Stimulated activated naive B cell treated with anti-CD40 and anti-IgM and Interleukin-4, amounts not matched to agents 10 μg/mL and 1 μg/mL and 100 μg/mL, for 72 hours (primary cell): ENCODE data around the gene ARHGAP18.

ENCODE experiments used
- ATAC-seq, 2 donors: fragments of 150-1000 bp; cut with Tn5 transposase; replicated peaks; 2 replicates each; pipeline ENCODE4 v1.10.0; 2021; ENCODE audit warnings: moderate library complexity in 1 of 2
- DNase-seq: peaks from one replicate; pipeline ENCODE4 v3.0.0; 2021
- H3K27ac Mint-ChIP-seq: one replicate; pipeline ENCODE4 v1.8.0; 2022; ENCODE audit warnings: mild to moderate bottlenecking, mixed read lengths
- H3K27me3 Mint-ChIP-seq, 2 donors: one replicate each; pipeline ENCODE4 v1.8.0; 2022; ENCODE audit warnings: mixed read lengths in 2 of 2
- H3K36me3 Mint-ChIP-seq, 2 donors: one replicate each; pipeline ENCODE4 v1.8.0; 2022; ENCODE audit warnings: mixed read lengths in 2 of 2, mild to moderate bottlenecking in 1 of 2
- H3K4me1 Mint-ChIP-seq, 2 donors: one replicate each; pipeline ENCODE4 v1.8.0; 2022; ENCODE audit warnings: mixed read lengths in 2 of 2, mild to moderate bottlenecking in 1 of 2
- H3K4me3 Mint-ChIP-seq, 2 donors: one replicate each; pipeline ENCODE4 v1.8.0; 2022; ENCODE audit warnings: mild to moderate bottlenecking in 2 of 2, mixed read lengths in 2 of 2, moderate library complexity in 1 of 2
- H3K9me3 Mint-ChIP-seq, 2 donors: one replicate each; pipeline ENCODE4 v1.8.0; 2022; ENCODE audit warnings: mixed read lengths in 2 of 2, mild to moderate bottlenecking in 1 of 2

Gene ARHGAP18

DNA sequence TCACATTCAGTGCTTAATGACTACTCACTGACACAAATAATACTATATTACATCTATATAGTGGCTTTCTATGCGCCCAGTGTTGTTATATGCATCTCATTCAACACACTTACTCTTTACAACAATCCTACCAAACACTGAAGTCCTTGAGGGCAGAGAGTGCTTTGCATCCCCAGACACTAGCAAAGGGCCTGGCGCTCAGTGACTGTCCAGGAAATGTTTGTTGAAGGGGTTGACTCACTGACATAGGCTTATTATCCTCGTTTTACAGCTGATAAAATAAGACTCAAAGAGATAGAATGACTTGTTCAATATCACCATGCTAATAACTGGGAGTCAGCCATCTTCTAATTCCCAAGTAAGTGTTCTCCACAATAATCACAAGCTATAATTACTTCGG is 163.3 kb downstream of the ARHGAP18 start:
- no peak for ATAC-seq
- H3K27ac Mint-ChIP-seq: no peak overlapping the region
- DNase-seq: no peak
- H3K27me3 Mint-ChIP-seq: no peaks in the 10 kb centered on the region
- H3K9me3 Mint-ChIP-seq: no peaks in the 10 kb centered on the region
- H3K4me3 Mint-ChIP-seq: no peak overlapping the region
- H3K4me1 Mint-ChIP-seq: no peaks in the 10 kb centered on the region
- no peaks in the 10 kb centered on the region for H3K36me3 Mint-ChIP-seq

DNA sequence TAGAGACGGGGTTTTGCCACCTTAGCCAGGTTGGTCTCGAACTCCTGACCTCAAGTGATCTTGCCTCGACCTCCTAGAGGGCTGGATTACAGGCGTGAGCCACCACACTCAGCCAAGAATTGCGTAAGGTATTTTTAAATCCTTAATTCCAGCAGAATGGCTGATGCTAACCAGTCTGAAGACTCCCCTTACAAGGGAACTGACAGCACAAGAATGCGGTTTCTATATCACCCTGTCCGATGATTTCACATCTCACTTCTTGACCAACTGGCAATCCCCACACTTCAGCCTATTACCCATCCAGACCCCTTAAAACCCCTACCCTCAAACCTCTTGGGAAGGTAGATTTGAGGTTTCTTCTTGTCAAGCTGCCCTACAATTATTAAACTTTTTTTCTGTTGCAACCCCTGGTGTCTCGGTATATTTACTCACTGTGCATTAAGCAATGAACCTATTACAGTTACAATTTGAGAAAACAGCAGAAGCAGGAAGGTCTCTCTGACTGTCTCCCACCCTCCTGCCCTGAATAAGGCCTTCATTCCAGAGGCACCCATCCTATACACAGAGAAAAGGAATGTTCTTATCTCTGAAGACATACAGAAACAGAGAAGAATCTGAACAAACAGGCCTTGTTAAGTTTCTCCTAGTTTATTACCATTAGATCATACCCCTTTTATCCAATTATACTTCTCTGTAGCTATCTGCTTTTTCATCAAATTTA is 164.9 kb downstream of the ARHGAP18 start:
- ATAC-seq (no peak), DNase-seq (no peak)
- no peak overlapping the region for H3K4me3 Mint-ChIP-seq
- no peaks in the 10 kb centered on the region for H3K36me3 Mint-ChIP-seq
- H3K27ac Mint-ChIP-seq: no peak overlapping the region
- H3K27me3 Mint-ChIP-seq: peaks cover 0 to 4% of the 10 kb centered on the region in 2 donors
- no peaks in the 10 kb centered on the region for H3K4me1 Mint-ChIP-seq
- H3K9me3 Mint-ChIP-seq: no peaks in the 10 kb centered on the region

DNA sequence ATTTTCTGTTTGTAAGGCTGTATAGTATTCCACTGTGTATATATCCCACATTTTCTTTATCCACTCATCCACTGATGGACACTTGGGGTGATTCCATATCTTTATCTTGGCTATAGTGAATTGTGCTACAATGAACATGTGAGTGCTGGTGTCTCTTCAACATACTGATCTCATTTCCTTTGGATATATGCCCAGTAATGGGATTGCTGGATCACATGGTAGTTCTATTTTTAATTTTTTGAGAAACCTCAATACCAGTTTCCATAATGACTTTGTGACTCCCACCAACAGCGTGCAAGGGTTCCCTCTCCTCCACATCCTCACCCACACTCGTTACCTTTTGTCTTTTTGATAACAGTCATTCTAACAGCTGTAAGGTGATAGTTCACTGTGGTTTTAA is 166.0 kb downstream of the ARHGAP18 start:
- Mint-ChIP-seq H3K27ac (no peak overlapping the region), H3K27me3 (peaks cover 0 to 4% of the 10 kb centered on the region in 2 donors), H3K36me3 (no peaks in the 10 kb centered on the region), H3K4me3 (no peak overlapping the region), H3K4me1 (no peaks in the 10 kb centered on the region), H3K9me3 (no peaks in the 10 kb centered on the region)
- no peak for ATAC-seq
- DNase-seq: no peak

DNA sequence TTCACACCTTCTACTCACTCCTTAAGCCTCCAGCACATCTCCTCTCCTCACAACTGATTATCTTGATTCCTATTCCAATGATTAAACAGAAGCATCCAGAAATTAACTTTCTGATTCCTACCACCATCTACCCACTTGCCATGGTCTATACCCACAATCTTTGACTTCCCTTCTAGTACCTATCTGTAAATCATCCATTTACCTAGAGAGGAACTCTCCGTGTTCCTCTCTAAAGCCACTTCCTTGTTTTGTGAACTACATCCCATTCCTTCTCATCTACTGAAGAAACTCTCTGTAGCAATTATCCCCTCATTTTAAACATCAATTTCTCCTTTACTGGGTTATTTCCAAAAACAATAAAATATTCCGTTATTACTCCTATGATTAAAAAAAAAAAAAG is 167.3 kb downstream of the ARHGAP18 start:
- no peaks in the 10 kb centered on the region for H3K36me3 Mint-ChIP-seq
- peaks cover 0 to 8% of the 10 kb centered on the region in 2 donors for H3K27me3 Mint-ChIP-seq
- H3K4me1 Mint-ChIP-seq: no peaks in the 10 kb centered on the region
- no peak overlapping the region for H3K27ac Mint-ChIP-seq
- H3K9me3 Mint-ChIP-seq: no peaks in the 10 kb centered on the region
- no peak for DNase-seq
- ATAC-seq: no peak
- no peak overlapping the region for H3K4me3 Mint-ChIP-seq

DNA sequence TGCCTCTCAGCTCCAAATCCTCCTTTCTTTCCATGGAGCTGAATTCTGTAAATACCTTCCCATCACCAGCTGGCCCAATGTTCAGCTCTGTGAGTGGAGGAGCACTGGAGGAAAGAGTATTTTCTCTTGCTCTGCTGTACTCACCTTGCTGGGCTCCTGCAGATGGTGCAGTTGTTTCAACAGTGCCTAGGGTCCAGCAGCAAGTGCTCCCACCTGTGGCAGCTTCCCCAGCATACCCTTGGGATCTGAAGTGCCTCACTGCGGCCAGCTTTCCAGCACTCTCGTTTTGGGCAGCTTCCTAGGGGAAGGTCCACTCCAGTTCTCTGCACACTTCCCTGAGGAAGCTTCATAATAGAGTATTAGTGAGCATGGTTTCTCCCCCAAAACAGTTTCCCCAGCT is 170.9 kb downstream of the ARHGAP18 start:
- DNase-seq (no peak), ATAC-seq (no peak)
- H3K27me3 Mint-ChIP-seq: peaks cover 1 to 14% of the 10 kb centered on the region in 2 donors
- peaks cover under 1 to 1% of the 10 kb centered on the region in 2 donors for H3K9me3 Mint-ChIP-seq
- no peak overlapping the region for H3K4me3 Mint-ChIP-seq
- H3K27ac Mint-ChIP-seq: no peak overlapping the region
- H3K4me1 Mint-ChIP-seq: no peaks in the 10 kb centered on the region
- H3K36me3 Mint-ChIP-seq: peaks cover 0 to under 1% of the 10 kb centered on the region in 2 donors

DNA sequence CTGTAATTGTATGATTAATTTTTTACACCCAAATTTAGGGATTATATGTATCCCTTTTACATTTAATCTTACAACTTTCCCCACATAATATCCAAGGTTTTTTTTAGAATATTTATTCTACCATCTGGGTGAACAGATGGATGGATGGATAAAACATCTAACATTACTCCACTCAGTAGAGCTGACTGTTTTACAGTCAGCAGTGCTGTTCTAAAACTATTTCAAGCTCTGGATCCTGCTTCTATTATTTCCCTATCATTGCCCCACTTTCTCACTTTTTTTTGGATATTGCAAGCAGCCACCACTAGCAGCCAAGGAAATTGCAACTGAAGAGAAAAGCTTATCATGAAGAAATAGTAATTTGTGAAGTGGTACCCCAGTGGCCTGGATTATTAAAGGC is 173.7 kb downstream of the ARHGAP18 start:
- peaks cover 0 to 3% of the 10 kb centered on the region in 2 donors for H3K36me3 Mint-ChIP-seq
- no peak for ATAC-seq
- H3K27ac Mint-ChIP-seq: no peak overlapping the region
- H3K4me3 Mint-ChIP-seq: no peak overlapping the region
- no peak for DNase-seq
- no peaks in the 10 kb centered on the region for H3K4me1 Mint-ChIP-seq
- peaks cover 4 to 14% of the 10 kb centered on the region in 2 donors for H3K27me3 Mint-ChIP-seq
- peaks cover 6 to 7% of the 10 kb centered on the region in 2 donors for H3K9me3 Mint-ChIP-seq

DNA sequence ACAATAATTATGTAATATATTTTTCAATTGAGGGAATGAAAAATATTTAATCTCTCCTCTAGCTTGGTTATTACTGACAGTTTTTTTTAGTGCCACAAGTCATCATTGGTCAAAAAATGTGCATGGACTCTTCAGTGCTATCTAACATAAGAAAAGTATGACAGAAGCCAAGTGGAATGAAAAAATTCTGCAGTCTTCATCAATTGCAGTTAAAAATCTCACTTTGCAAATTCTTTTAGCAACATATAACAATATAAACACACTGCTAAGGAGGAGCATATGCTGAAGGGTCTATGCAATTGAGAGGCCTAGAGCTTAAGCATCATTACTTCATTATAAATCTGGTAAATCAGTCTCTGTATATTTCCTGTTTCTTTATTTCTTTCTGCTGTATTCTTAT is 175.1 kb downstream of the ARHGAP18 start:
- Mint-ChIP-seq H3K36me3 (peaks cover 0 to 3% of the 10 kb centered on the region in 2 donors), H3K27ac (no peak overlapping the region), H3K9me3 (peaks cover 6 to 7% of the 10 kb centered on the region in 2 donors), H3K27me3 (peaks cover 9 to 19% of the 10 kb centered on the region in 2 donors), H3K4me1 (no peaks in the 10 kb centered on the region), H3K4me3 (no peak overlapping the region)
- DNase-seq (no peak), ATAC-seq (no peak)
